HG02943 (cell line): Measurements from ENCODE around the gene GZMM.

ENCODE experiments used
- ATAC-seq: cut with Tn5 transposase; IDR thresholded peaks from one replicate; pipeline ENCODE4 v1.9.1; 2021; ENCODE audit warnings: mild to moderate bottlenecking, low read depth, moderate library complexity; ENCODE audit not compliant: unreplicated experiment

GZMM gene

DNA sequence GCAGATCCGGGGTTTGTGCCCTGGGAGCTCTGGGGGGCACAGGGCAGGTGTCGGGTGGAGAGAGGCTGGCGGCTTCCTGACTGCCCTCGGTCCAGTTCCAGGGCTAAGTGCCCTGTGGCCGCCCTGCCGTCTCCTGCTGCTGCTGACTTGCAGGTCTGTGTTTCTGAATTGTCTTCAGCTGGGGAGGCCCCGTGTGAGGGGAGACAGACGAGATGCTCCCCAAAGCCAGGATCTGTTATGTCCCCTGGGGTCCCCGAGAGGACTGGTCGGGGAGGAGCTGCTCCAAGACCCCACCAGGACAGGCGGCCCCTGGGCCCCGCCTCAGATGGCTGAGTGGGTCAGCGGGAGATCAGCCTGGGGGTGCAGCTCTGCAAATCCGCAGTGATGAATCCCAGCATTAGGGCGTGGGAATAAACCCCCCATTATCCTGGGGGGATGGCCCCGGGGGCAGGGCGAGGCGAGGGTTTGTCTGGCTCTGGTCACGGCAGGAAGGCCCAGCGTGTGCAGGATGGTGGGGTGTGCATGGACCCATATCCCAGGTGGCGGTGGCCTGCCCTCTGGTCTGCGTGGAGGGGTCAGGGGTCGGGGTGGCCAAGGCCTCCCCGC is 50.5 kb downstream of the GZMM start:
- no peak for ATAC-seq

DNA sequence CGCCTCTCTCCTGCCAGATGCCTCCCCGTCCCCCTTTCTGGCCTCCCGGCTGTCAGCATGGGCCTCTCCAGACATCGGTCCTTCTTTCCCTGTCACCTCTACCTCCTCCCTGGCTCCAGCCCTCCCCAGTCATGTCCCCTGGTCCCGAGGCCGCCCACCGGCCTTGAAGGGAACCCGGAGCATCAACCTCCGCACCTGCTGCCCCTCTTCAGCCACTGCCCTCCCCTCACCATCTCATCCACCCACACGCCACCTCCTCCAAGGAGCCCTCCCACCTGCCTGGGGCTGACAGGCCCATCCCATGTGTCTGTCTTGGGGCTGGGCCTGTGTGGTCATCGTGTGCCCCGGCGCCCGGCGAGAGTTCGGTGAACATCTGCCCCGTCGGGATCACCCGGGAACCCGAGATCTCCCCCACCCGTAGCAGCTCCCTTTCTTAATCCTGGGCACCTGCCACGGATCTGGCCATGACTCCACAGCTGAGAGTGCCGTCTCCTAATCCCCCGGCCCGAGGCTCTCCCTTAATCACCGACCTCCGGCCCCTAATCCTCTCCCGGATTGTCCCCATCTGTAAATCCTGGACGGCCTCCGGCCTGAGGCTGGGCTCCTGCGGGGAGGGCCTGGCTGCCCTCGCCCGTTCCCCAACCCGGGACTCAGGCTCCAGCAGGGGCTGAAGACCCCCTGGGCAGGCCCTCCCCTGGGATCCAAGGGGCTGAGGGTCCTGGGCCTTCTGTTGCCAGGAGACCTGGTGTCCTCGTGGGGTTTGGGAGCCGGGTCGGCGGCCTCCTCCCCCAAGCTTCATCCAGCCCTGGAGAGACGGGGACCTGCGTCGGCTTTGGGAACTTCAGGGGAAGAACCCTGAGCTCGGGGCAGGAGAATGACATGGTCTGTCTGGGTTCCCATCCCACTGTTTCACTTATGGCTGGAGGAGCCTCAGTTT is 51.7 kb downstream of the GZMM start:
- ATAC-seq, result no peak

DNA sequence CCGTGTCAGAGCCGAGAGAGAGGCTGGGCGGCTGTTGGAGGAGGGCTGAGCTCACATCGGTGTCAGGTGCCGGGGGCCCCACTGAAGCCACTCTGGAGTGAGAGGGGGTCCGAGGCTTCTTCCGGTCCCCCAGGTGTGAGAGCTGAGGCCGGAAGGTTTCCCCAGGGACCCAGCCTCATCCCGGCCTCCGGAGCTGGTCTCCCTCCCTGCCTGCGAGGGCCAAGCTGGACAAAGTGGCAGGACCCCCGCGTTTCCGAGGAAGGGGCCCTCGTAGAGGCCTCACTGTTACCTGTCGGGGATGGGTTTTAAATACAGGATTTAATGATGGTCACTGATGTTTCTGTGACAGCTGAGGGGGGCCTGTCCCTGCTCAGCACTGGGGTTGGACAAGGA is 52.4 kb downstream of the GZMM start:
- no peak for ATAC-seq

DNA sequence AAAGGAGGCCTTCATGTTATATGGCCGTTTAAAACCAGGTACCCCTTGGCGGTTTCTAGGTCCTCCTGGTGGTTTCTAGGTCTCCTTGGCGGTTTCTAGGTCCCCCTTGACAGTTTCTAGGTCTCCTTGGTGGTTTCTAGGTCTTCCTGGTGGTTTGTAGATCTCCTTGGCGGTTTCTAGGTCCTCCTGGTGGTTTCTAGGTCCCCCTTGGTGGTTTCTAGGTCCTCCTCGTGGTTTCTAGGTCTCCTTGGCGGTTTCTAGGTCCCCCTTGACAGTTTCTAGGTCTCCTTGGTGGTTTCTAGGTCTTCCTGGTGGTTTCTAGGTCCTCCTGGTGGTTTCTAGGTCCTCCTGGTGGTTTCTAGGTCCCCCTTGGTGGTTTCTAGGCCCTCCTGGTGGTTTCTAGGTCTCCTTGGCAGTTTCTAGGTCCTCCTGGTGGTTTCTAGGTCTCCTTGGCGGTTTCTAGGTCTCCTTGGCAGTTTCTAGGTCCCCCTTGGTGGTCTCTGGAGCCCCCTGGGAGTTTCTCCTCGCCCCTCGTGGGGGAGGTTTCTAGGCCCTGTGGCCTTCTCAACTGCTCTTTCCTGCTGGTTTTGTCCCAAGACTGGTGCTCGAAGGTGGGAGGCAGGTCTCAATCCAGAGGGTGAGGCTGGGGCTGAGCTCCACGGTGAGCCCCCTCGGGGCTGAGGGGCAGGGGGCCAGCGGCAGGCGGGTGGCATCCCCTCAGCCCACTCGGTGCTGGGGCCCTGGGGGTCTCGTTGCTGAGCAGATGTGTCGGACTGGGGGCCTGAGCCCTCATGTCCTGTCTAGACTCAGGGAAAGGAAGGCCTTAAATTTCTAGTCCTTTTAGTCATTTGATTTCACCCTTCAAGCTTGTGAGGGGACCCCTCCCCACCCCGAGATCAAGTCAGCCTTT is 53.8 kb downstream of the GZMM start:
- ATAC-seq, result no peak
